GM12891 (cell line): ENCODE data around the gene CLEC3A. TPM values are rescaled to one million over a fixed set of nuclear protein-coding genes. Genes with fewer than 3 reads are reported as not detected.
"Not testable (repeated sequence)": the region's sequence is repeated elsewhere in the genome, so short reads cannot be mapped to it uniquely, and the experiment has no call there.

Source experiments
- DNase-seq: peaks from one replicate; pipeline ENCODE4 v3.0.0; 2011; ENCODE audit warnings: low spot score; ENCODE audit not compliant: insufficient read length
- FAIRE-seq: peaks from 2 replicates; lab custom pipeline; 2011; peaks lifted over from hg19 to GRCh38; lab: Jason Lieb, UNC
- PAX5 ChIP-seq: IDR thresholded peaks from 2 replicates; pipeline ENCODE4 v1.6.1; 2011; ENCODE audit warnings: low read length, moderate library complexity, mild to moderate bottlenecking; ENCODE audit not compliant: insufficient read depth, severe bottlenecking
- POLR2A ChIP-seq: IDR thresholded peaks from 2 replicates; pipeline ENCODE4 v1.6.1; 2011; ENCODE audit warnings: low read depth, low read length, control low read depth
- POLR2AphosphoS5 ChIP-seq: IDR thresholded peaks from 2 replicates; pipeline ENCODE4 v1.6.1; 2011; ENCODE audit warnings: low read depth, low read length, control low read depth
- POU2F2 ChIP-seq: IDR thresholded peaks from 2 replicates; pipeline ENCODE4 v1.6.1; 2011; ENCODE audit warnings: low read depth, mild to moderate bottlenecking, control low read depth, low read length, moderate library complexity
- SPI1 ChIP-seq: IDR thresholded peaks from 2 replicates; pipeline ENCODE4 v1.6.1; 2011; ENCODE audit warnings: low read depth, low read length, control low read depth
- TAF1 ChIP-seq: IDR thresholded peaks from 2 replicates; pipeline ENCODE4 v1.6.1; 2011; ENCODE audit warnings: low read depth, low read length, control low read depth
- polyA plus RNA-seq: library from polyadenylated mRNA; unstranded; fragments of >200 nt; gene quantifications from one replicate; pipeline ENCODE4 v1.2.1, GENCODE V29; 2012; ENCODE audit warnings: low read depth, missing spikeins, inconsistent platforms; ENCODE audit not compliant: missing spikeins

The CLEC3A gene, protein sequence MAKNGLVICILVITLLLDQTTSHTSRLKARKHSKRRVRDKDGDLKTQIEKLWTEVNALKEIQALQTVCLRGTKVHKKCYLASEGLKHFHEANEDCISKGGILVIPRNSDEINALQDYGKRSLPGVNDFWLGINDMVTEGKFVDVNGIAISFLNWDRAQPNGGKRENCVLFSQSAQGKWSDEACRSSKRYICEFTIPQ
- polyA plus RNA-seq: not detected

DNA sequence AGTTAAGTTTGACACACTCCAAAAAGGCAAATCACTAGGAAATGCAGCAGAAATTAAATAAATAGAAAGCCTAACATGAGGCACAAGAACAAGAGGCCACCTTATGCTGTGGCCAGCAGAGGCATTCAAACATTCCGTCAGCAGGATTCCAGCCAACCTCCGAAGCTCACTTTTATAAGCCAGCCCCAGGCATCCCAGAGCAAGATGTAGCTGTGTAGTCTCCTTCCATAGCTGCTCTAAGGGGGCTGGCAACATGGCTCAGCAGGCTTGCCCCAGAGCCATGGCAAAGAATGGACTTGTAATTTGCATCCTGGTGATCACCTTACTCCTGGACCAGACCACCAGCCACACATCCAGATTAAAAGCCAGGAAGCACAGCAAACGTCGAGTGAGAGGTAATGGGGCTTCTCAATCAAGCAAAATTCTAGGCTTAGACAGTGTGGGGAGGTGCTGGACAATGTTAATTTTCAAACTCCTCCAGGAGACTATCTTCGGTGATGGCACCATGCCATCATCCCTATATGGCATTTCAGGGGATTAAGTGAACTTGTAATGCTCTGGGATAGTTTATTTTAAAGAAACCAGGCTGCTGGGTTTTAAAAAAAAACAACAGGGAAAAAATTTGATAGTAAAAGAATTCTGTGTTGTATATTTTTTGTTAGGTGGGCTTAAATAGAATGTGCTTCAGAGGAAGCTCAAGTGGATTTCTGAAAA lies at the start of gene CLEC3A:
Gene CLEC3A (plus strand): TSS at position 202 of the 714 bp plus-strand sequence. CDS start 79 bp downstream, at position 281.
- TF ChIP-seq POLR2A (no peak), SPI1 (no peak), POLR2AphosphoS5 (no peak), POU2F2 (no peak), TAF1 (no peak), PAX5 (no peak)
- no peak for DNase-seq
- FAIRE-seq: no peak

DNA sequence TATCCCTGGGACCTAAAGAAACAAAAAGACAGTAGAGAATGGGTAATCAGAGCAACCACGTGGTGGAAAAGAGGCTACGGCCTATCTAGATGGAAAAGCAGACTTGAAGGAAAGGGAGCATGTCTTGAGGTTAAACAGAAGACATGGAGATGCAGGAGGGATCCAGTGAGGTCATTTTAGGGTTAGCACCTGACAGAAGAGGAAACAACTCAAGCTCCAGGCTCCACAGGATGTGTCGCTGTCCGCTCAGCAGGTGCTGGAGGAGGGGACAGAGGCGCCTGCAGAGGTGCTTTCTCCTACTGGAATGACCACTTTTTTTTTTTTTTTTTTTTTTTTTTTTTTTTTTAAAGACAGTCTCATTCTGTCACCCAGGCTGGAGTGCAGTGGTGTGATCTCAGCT lies 47.5 kb upstream of the CLEC3A start:
- FAIRE-seq: no peak
- no peak for DNase-seq

DNA sequence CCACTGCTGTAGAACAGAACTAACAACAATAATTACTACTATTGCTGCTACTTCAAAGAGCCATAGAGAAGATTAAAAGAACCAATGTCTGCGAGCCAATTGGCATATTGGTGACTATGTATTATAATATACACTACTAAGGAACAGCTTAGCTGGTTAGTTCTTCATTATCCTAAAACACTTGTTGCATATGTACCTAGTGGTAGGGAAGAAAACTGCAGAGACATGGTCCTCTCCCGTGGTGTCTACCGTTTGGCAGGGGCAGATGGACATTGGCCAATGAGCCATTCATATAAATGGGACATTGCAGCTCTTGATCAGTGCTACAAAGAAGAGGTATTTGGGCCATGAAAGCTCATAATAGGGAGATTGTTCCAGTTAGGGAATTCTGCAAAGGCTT lies 46.4 kb upstream of the CLEC3A start:
- TF ChIP-seq POLR2A: no peak
- TF ChIP-seq SPI1: no peak
- TF ChIP-seq POU2F2: no peak
- no peak for TF ChIP-seq PAX5
- TF ChIP-seq TAF1: no peak
- TF ChIP-seq POLR2AphosphoS5: no peak
- no peak for DNase-seq
- no peak for FAIRE-seq

More for the DNA sequence above, 47.5 kb upstream of the CLEC3A start:
- no peak for TF ChIP-seq POU2F2
- TF ChIP-seq PAX5: no peak
- no peak for TF ChIP-seq TAF1
- no peak for TF ChIP-seq POLR2A
- TF ChIP-seq SPI1: no peak
- TF ChIP-seq POLR2AphosphoS5: no peak

DNA sequence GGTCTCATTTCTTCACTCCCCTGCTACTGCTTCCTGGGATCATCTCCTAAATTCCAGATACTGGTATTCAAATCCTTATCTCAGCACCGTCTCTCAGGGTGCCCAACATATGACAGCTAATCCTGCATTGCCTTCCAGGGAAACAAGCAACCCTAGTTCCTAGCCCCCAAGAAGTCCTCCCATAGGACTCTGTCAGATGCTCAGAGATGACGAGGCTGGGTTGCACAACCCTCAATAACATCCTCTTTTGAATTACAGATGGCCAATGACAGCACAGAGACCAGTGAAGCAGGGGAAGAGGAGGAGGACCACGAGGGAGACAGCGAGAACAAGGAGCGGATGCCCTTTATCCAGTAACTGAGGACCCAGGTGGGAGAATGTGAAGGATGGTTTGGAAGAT lies 45.0 kb upstream of the CLEC3A start:
- no peak for TF ChIP-seq SPI1
- no peak for TF ChIP-seq POLR2AphosphoS5
- no peak for TF ChIP-seq TAF1
- no peak for TF ChIP-seq POU2F2
- TF ChIP-seq POLR2A: no peak
- TF ChIP-seq PAX5: no peak
- DNase-seq (no peak), FAIRE-seq (no peak)

DNA sequence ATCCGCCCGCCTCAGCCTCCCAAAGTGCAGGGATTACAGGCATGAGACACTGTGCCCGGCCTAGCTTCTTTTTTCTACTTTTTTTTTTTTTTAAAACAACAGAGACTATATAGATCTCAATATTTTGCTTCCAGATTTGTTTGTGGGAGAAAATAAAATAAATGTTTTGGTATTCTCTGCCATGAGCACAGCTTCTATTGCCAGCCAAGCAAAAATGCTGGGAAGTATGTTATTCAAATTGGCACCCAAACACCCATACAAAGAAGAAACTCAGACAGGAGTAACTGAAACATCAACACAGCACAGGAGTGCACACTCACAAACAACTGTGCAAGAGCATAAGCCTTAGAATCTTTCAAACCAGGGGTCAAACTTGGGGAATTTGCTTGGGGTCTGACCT lies 37.2 kb upstream of the CLEC3A start:
- no peak for FAIRE-seq
- TF ChIP-seq POLR2A: no peak
- TF ChIP-seq TAF1: no peak
- TF ChIP-seq POU2F2: no peak
- no peak for TF ChIP-seq PAX5
- no peak for DNase-seq

DNA sequence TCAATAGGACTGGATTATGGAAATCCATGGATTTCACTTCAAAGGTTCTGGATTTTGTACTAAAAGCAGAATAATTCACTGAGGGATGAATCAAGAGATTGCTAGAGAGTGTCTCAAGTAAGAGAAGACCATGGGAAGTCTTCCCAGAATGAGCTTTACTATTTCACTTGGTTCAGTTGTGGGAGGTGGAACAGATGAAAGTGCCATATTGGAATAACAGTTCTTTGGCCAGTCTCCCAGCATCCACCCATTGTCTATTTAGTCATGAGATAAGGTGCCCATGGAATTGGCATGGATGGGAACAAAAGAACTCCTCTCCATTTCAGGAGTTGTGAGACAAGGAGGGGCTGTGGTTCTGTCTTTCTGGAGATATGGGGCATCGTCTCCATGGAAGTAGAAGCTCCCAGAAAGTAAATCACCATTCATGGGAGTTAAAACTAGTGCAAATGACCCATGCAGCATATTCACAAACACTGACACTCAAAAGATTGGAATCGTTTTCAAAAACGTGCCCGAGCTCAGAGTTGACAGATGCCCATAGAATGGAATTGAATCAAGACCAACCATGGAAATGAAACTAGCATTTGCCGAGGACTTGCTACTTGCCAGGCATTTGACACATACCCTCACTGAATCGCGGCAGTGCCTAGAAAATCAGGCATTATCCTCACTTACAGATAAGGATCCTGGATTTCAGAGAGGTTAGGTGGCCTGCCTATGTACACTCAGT lies 36.2 kb upstream of the CLEC3A start:
- no peak for FAIRE-seq
- DNase-seq: no peak
- TF ChIP-seq SPI1 (no peak), POLR2A (no peak), POLR2AphosphoS5 (no peak), POU2F2 (no peak), TAF1 (no peak), PAX5 (no peak)

DNA sequence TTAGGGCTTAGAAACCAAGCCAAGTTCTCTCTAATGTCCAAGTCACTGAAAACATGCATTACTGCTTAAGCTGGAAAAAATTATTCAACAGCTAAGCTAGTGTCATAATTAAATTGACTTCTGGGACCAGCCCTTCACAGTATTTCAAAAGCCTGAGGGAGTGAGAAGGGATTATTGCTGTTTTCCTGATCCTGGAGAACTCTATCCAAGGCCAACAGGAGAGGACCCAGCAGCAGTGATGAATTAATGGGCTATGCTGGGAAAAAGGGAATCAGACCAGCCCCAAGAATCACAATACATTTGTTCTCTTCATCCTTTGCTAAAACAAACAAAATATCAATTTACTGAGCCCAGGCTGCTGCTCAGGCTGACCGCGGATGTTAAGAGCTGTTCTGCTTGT lies 34.5 kb upstream of the CLEC3A start:
- no peak for DNase-seq
- TF ChIP-seq SPI1: no peak
- TF ChIP-seq POLR2A: no peak
- no peak for TF ChIP-seq POLR2AphosphoS5
- TF ChIP-seq PAX5: no peak
- TF ChIP-seq TAF1: no peak
- TF ChIP-seq POU2F2: no peak
- FAIRE-seq: no peak

DNA sequence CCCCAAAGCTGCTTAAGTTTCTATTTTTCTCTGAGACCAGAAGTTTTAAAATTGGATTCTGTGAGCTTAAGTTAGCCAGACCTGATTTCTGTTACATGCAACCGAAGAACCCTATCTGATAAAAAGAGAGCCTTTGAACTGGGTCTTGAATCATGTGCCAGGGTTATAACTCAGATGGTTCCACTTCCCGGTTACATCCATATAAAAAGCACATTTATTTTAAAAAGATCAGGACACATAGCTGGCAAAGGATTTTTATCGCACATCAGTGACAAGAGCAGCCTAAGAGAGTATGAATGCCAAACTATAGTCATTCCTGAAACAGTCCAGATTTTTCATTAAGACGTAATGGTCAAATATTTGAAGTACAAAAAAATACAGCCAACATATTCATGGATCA lies 32.5 kb upstream of the CLEC3A start:
- no peak for TF ChIP-seq TAF1
- TF ChIP-seq PAX5: no peak
- no peak for TF ChIP-seq POLR2AphosphoS5
- TF ChIP-seq SPI1: no peak
- DNase-seq (no peak), FAIRE-seq (no peak)

DNA sequence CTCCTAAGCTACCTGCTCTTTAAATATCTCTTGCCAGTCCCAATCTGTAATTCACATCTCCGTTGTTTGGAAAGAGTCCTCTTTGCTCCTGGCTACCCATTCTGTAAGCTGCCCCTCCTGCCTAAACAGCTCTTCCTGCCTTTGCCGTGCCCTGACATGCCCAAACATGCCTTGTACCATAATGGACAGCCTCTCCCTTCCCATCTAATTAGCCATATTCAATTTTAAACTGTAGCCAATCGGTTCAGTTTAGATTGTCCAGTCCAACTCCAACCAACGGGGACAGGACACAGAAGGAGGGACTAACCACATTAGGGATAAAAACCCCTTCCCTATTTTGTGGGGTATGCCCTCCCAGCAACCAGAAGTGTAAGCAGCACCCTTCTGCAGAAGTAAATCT lies 30.6 kb upstream of the CLEC3A start:
- no peak for TF ChIP-seq POU2F2
- no peak for TF ChIP-seq POLR2A
- no peak for TF ChIP-seq PAX5
- TF ChIP-seq POLR2AphosphoS5: no peak
- no peak for TF ChIP-seq SPI1
- no peak for TF ChIP-seq TAF1
- FAIRE-seq (no peak), DNase-seq (no peak)

DNA sequence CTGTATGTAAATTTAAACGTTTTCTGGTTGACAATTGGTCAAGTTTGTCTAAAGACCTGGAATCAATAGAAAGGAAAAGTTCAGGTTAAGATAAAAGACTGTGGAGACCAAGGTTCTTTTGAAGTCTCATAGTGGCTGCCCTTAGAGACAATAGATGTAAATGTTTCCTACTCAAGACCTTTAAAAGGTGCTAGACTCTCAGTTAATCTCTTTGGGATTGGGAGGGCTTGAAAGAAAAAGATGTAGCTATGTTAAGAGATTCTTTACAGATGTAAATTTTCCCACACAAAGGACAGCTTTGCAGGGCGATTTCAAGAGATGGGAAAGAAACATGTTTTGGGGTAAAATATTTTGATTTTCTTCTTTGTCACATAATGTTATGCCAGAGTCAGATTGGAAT lies 30.0 kb upstream of the CLEC3A start:
- not testable (repeated sequence) for DNase-seq

More for the DNA sequence above, 30.0 kb upstream of the CLEC3A start:
- not testable (repeated sequence) for FAIRE-seq
